Measurements from ENCODE around the gene TSKS.
A peak's percentile ranks its signal among the peaks of the same experiment; 100 is the strongest.

TSKS gene

DNA sequence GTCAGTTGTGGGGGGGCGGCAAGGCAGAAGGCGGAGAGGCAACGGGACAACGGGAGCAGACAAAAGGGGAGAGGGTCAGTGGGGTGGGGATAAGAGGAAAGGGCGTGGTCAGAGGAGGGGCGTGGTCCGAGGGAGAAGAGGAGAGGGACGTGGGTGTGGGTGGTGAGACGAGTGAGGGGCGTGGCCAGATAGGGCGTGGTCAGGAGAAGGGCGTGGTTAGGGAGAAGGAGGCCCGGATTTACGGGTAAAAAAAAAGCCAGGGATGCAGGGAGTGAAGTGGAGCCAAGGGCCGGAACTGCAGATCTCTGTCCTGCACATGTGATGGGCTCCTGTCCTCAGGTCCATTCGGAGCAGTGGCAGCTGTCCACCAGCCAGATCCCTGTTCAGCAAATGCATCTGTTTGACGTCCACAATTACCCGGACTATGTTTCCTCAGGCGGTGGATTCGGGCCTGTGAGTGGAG lies 50.7 kb downstream of the TSKS start (continued):
- TF ChIP-seq ZNF202 (tag by site-specific recombination; IDR thresholded peaks at IDR 0.05; ENCODE audit: borderline replicate concordance) (no peak), ZBTB10 (tag by site-specific recombination; IDR thresholded peaks at IDR 0.05) (peak; percentile 53; the same call in 1 of the 2 replicates), ZNF426 (tag by site-specific recombination; IDR thresholded peaks at IDR 0.05) (no peak), SP2 (tag by site-specific recombination; IDR thresholded peaks at IDR 0.05) (peak; percentile 30; the same call in 1 of the 2 replicates), WT1 (tag by site-specific recombination; IDR thresholded peaks at IDR 0.05) (no peak), ZNF555 (tag by site-specific recombination; conservative IDR thresholded peaks at IDR 0.05) (no peak), ZNF266 (tag by site-specific recombination; IDR thresholded peaks at IDR 0.05; ENCODE audit: low read depth) (no peak), ZNF596 (tag by site-specific recombination; IDR thresholded peaks at IDR 0.05) (no peak), ZNF362 (tag by site-specific recombination; IDR thresholded peaks at IDR 0.05) (peak; percentile 55; the same call in 1 of the 2 replicates), ZNF792 (tag by site-specific recombination; IDR thresholded peaks at IDR 0.05) (no peak), SP7 (tag by site-specific recombination; IDR thresholded peaks at IDR 0.05) (no peak), ELK4 (IDR thresholded peaks at IDR 0.05; ENCODE audit: borderline replicate concordance, low read depth, low read length) (no peak), ZNF114 (tag by site-specific recombination; IDR thresholded peaks at IDR 0.05) (no peak), ZNF175 (tag by site-specific recombination; IDR thresholded peaks at IDR 0.05) (no peak), ZNF48 (tag by site-specific recombination; IDR thresholded peaks at IDR 0.05) (no peak), ZNF473 (tag by site-specific recombination; IDR thresholded peaks at IDR 0.05) (no peak), ZNF837 (tag by site-specific recombination; IDR thresholded peaks at IDR 0.05) (no peak), ZFP41 (tag by site-specific recombination; IDR thresholded peaks at IDR 0.05; ENCODE audit: borderline replicate concordance) (no peak), ZNF624 (tag by site-specific recombination; IDR thresholded peaks at IDR 0.05) (no peak), SALL2 (tag by site-specific recombination; IDR thresholded peaks at IDR 0.05; ENCODE audit: borderline replicate concordance) (no peak), ZNF791 (tag by site-specific recombination; IDR thresholded peaks at IDR 0.05) (no peak), MEIS1 (CRISPR knock-in tag; IDR thresholded peaks at IDR 0.05; ENCODE audit: borderline replicate concordance) (no peak), ZNF585B (tag by site-specific recombination; IDR thresholded peaks at IDR 0.05) (no peak), KLF1 (tag by site-specific recombination; IDR thresholded peaks at IDR 0.05) (peak; percentile 100), ZNF311 (tag by site-specific recombination; IDR thresholded peaks at IDR 0.05; ENCODE audit: borderline replicate concordance) (no peak), ZNF335 (tag by site-specific recombination; conservative IDR thresholded peaks at IDR 0.05) (no peak), ZBTB26 (tag by site-specific recombination; optimal IDR thresholded peaks at IDR 0.05) (no peak)
- TF ChIP-seq, protein P1, sequence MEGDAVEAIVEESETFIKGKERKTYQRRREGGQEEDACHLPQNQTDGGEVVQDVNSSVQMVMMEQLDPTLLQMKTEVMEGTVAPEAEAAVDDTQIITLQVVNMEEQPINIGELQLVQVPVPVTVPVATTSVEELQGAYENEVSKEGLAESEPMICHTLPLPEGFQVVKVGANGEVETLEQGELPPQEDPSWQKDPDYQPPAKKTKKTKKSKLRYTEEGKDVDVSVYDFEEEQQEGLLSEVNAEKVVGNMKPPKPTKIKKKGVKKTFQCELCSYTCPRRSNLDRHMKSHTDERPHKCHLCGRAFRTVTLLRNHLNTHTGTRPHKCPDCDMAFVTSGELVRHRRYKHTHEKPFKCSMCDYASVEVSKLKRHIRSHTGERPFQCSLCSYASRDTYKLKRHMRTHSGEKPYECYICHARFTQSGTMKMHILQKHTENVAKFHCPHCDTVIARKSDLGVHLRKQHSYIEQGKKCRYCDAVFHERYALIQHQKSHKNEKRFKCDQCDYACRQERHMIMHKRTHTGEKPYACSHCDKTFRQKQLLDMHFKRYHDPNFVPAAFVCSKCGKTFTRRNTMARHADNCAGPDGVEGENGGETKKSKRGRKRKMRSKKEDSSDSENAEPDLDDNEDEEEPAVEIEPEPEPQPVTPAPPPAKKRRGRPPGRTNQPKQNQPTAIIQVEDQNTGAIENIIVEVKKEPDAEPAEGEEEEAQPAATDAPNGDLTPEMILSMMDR (tag by site-specific recombination; IDR thresholded peaks at IDR 0.05): no peak
- TF ChIP-seq, protein P2, sequence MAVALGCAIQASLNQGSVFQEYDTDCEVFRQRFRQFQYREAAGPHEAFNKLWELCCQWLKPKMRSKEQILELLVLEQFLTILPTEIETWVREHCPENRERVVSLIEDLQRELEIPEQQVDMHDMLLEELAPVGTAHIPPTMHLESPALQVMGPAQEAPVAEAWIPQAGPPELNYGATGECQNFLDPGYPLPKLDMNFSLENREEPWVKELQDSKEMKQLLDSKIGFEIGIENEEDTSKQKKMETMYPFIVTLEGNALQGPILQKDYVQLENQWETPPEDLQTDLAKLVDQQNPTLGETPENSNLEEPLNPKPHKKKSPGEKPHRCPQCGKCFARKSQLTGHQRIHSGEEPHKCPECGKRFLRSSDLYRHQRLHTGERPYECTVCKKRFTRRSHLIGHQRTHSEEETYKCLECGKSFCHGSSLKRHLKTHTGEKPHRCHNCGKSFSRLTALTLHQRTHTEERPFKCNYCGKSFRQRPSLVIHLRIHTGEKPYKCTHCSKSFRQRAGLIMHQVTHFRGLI (tag by site-specific recombination; IDR thresholded peaks at IDR 0.05): no peak
